ENCODE results near the gene MTMR3.

DNA sequence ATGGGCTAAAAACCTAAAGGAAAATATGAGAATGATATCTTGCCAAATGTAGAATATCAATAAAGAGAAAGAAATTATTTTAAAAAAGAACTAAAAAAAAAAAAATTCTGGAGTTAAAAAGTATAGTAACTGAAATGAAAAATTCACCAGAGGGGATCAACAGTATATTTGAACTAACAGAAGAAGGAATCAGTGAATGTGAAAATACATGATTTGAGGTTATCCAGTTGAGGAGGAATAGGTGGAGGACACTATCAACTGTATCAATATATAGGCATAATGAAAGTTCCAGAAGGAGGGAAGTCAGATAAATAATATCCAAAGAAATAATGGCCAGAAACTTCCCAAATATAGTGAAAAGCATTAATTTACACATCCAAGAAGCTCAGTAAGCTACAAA lies 181.2 kb downstream of the MTMR3 start:
- TF ChIP-seq RAD21 (IDR thresholded peaks at IDR 0.05; ENCODE audit: low read depth): no peak
- no peak for TF ChIP-seq TAF1 (IDR thresholded peaks at IDR 0.05; ENCODE audit: low read depth)
- no peak for TF ChIP-seq EP300 (IDR thresholded peaks at IDR 0.05; ENCODE audit: borderline replicate concordance)
- TF ChIP-seq, protein P1, sequence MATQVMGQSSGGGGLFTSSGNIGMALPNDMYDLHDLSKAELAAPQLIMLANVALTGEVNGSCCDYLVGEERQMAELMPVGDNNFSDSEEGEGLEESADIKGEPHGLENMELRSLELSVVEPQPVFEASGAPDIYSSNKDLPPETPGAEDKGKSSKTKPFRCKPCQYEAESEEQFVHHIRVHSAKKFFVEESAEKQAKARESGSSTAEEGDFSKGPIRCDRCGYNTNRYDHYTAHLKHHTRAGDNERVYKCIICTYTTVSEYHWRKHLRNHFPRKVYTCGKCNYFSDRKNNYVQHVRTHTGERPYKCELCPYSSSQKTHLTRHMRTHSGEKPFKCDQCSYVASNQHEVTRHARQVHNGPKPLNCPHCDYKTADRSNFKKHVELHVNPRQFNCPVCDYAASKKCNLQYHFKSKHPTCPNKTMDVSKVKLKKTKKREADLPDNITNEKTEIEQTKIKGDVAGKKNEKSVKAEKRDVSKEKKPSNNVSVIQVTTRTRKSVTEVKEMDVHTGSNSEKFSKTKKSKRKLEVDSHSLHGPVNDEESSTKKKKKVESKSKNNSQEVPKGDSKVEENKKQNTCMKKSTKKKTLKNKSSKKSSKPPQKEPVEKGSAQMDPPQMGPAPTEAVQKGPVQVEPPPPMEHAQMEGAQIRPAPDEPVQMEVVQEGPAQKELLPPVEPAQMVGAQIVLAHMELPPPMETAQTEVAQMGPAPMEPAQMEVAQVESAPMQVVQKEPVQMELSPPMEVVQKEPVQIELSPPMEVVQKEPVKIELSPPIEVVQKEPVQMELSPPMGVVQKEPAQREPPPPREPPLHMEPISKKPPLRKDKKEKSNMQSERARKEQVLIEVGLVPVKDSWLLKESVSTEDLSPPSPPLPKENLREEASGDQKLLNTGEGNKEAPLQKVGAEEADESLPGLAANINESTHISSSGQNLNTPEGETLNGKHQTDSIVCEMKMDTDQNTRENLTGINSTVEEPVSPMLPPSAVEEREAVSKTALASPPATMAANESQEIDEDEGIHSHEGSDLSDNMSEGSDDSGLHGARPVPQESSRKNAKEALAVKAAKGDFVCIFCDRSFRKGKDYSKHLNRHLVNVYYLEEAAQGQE (IDR thresholded peaks at IDR 0.05; ENCODE audit: low read depth): no peak
- no peak for TF ChIP-seq NFIC (IDR thresholded peaks at IDR 0.05)
- no peak for TF ChIP-seq ZBTB7A (IDR thresholded peaks at IDR 0.05; ENCODE audit: low read depth)
- TF ChIP-seq, protein P2, sequence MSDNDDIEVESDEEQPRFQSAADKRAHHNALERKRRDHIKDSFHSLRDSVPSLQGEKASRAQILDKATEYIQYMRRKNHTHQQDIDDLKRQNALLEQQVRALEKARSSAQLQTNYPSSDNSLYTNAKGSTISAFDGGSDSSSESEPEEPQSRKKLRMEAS (IDR thresholded peaks at IDR 0.05): no peak
- no peak for TF ChIP-seq CREB1 (IDR thresholded peaks at IDR 0.05; ENCODE audit: low read depth)
- TF ChIP-seq FOXM1 (IDR thresholded peaks at IDR 0.05; ENCODE audit: borderline replicate concordance, low read depth): no peak
- TF ChIP-seq EGR1 (IDR thresholded peaks at IDR 0.05): no peak
- no peak for TF ChIP-seq CEBPB (IDR thresholded peaks at IDR 0.05)
- TF ChIP-seq TEAD4 (IDR thresholded peaks at IDR 0.05): no peak

All from Ishikawa (cell line).